Fibroblast of skin of back (primary cell): Measurements from ENCODE around the gene KRT76.

Source experiments
- DNase-seq: peaks from one replicate; pipeline ENCODE4 v3.0.0-alpha.2; 2013

The KRT76 gene

GRCh38 chr12:52729147-52729546 is 48.0 kb downstream of the KRT76 start:
- DNase-seq: no peak

GRCh38 chr12:52728374-52728773 is 48.8 kb downstream of the KRT76 start:
- DNase-seq: no peak

GRCh38 chr12:52727037-52727436 is 50.1 kb downstream of the KRT76 start:
- no peak for DNase-seq

DNA sequence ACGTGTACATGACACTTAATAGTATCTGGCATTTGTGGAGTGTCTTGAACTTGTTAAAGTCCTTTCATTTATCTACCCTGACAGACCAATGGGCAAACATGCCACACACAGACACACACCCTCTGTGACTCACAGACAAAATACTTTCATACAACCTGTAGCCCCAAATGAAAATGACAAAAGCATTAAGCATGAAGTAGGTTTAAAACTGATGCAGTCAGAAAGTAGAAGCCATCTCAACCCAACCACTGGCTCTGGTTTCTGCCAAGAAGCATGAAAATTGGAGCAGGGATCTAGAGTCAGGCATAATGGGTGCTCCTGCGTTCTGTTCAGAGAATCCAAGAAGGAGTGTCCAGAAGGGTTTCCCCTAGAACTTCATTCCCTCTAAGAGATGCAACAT is 50.7 kb downstream of the KRT76 start:
- DNase-seq: no peak

DNA sequence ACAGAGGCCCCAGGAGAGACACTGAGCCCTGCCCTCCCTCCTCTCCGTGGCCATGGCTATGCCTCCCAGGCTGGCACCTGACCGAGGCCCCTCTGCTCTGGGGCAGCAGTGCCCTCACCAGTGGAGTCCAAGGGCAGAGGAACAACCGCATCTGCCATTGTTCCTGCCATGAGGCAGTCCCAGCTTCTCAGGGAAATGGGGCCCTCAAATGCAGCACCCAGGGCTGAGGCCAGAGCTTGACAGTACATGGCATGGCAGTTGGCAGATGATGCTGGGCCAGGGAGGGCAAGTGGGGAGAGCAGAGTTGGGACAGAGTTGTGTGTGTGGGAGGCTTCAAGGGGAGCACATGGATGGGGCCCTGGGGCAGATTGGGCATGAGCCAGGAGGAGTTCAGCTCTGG is 52.8 kb downstream of the KRT76 start:
- DNase-seq: no peak

DNA sequence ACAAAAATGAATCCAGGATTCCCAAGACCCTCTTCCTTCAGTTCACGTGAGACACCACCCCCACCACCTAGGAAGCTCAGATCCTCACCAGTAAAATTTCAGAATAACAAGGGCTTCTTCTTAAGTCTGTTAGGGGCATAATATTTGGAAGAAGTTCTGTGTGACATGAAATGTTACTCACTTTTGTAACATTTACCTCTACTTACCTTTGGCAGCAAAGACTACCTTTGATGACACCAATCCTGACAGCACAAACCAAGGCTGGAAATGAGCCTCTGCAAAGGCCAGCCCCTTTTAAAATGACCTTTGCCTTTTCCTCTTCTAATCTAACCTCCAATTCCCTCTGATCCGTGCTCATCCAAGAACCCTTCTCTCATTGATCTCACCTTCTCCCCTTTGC is 54.5 kb downstream of the KRT76 start:
- no peak for DNase-seq

GRCh38 chr12:52721838-52722470 is 55.2 kb downstream of the KRT76 start:
- no peak for DNase-seq

DNA sequence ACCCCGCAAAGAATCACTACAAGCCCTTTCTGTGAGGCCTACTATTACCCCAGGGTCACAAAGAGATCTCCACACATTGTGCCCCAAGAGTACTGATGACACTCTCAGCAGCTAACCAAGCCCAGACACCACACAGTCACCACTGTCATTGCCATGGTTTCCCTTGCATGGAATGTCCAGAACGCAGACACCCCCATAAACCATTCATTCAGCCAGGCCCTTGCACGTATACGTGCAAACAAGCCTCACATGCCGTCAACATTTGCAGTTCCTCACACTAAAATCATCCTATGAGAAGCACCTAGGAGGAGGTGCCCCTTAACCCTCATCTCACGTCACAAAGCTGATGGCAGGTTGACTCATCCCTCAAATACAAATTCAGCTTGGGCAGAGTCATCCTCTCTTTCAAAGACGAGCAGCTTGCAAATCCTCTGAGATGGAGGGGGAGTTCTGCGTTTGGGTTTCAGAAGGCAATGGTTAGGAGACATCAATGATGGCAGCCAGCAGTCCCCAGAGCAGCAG is 56.7 kb downstream of the KRT76 start:
- no peak for DNase-seq
